Kidney epithelial cell (primary cell): Measurements from ENCODE around the gene MXRA7. TPM values are rescaled to one million over a fixed set of nuclear protein-coding genes. Genes with fewer than 3 reads are reported as not detected.
A peak's percentile ranks its signal among the peaks of the same experiment; 100 is the strongest.

Experiments used
- DNase-seq: peaks from one replicate; pipeline ENCODE4 v3.0.0-alpha.2; 2010; ENCODE audit warnings: low read depth
- H3K27me3 ChIP-seq: 2 replicates; pipeline ENCODE4 v1.6.0; 2011; ENCODE audit warnings: low read length; ENCODE audit not compliant: control insufficient read depth, insufficient read depth
- H3K36me3 ChIP-seq: 2 replicates; pipeline ENCODE4 v1.5.1; 2011; ENCODE audit warnings: low read length; ENCODE audit not compliant: control insufficient read depth, insufficient read depth
- H3K4me3 ChIP-seq: 2 replicates; pipeline ENCODE4 v1.5.1; 2011; ENCODE audit warnings: low read depth, mild to moderate bottlenecking, control low read depth, low read length
- total RNA-seq: library from RNA; depleted of rRNA; stranded (reverse); fragments of >200 nt; gene quantifications from 2 replicates; pipeline ENCODE4 v1.2.3, GENCODE V29; 2015
- TF ChIP-seq, protein P1 (sequence below): IDR thresholded peaks from 2 replicates; pipeline ENCODE4 v1.5.1; 2011; ENCODE audit warnings: mild to moderate bottlenecking, moderate library complexity, low read length, control low read depth, inconsistent platforms; ENCODE audit not compliant: insufficient read depth, poor library complexity, severe bottlenecking

MXRA7 gene
- total RNA-seq, 1 donor from 2014 or later = 110 TPM

DNA sequence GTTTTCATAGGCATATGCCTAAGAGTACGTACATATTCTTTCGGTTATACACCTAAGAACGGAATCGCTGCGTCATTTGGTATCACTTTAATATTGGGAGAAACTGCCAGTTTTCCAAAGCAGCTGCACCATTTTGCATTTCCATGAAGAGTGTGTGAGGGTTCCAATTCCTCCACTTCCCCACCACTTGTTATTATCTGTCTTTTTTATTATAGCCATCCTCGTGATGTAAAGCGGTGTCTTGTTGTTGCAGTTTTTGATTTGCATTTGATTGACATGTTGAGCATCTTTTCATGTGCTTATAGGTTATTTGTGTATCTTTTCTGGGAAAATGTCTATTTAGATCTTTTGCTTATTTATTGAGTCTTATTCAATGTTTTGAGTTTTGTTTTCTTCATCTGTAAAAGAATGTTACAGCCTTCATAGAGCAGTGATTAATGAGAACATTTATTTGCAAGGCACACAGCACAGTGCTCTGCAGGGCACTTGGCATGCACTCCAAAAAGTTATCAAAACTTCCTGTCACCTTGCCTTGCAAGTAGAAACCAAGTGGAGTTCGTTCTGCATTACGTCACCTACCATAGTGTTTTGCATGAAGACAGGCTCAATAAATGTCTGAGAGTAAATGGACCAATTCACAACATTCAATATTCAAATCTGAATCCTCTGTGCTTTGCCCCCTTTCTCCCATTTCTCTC lies 40.6 kb downstream of the MXRA7 start:
- no peak for DNase-seq
- no peaks in the 10 kb centered on the region for H3K36me3 ChIP-seq
- H3K4me3 ChIP-seq = no peak overlapping the region
- H3K27me3 ChIP-seq = no peaks in the 10 kb centered on the region
- TF ChIP-seq, protein P1, sequence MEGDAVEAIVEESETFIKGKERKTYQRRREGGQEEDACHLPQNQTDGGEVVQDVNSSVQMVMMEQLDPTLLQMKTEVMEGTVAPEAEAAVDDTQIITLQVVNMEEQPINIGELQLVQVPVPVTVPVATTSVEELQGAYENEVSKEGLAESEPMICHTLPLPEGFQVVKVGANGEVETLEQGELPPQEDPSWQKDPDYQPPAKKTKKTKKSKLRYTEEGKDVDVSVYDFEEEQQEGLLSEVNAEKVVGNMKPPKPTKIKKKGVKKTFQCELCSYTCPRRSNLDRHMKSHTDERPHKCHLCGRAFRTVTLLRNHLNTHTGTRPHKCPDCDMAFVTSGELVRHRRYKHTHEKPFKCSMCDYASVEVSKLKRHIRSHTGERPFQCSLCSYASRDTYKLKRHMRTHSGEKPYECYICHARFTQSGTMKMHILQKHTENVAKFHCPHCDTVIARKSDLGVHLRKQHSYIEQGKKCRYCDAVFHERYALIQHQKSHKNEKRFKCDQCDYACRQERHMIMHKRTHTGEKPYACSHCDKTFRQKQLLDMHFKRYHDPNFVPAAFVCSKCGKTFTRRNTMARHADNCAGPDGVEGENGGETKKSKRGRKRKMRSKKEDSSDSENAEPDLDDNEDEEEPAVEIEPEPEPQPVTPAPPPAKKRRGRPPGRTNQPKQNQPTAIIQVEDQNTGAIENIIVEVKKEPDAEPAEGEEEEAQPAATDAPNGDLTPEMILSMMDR = no peak

DNA sequence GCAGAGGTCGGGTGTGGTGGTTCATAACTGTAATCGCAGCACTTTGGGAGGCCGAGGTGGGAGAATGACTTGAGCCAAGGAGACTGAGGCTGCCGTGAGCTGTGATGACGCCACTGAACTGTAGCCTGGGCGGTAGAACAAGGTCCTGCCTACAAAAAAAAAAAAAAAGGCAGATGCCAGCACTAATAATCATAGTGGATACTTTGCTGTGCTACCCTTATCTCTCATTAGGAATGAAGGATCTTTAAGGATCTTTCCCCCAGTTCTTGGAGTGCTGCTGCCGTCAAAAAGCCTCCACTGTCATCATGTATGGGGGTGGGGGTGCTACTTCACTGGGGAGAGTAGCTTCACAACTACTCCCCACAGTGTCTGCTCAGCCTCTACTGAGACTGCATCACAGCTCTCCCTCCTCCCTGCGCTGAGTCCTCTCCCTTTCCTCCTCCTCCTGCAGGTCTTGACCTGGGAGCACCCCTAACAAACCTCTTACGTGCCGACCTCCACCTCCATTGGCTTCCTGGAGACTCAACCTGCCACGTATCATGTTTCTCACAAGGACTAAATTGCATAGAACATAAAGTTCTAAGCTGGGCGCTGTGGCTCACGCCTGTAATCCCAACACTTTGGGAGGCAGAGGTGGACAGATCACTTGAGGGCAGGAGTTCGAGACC lies 42.8 kb downstream of the MXRA7 start:
- Histone ChIP-seq H3K4me3 (no peak overlapping the region), H3K36me3 (no peaks in the 10 kb centered on the region), H3K27me3 (no peaks in the 10 kb centered on the region)
- TF ChIP-seq, protein P1 = no peak
- DNase-seq = no peak

DNA sequence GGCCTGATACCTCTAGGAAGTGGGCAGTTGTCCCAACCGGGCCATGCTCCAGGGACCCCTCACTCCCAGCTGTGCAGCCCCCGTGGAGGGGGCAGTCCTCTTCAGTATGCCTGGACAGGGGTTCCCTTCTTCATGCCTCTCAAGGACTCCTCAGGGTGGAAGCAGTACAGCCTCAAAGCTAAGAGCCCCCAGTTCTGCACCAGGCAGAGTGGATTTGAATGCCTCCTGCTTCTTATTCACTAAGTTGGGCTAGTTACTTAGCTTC lies 43.3 kb downstream of the MXRA7 start:
- no peak overlapping the region for H3K4me3 ChIP-seq
- DNase-seq = no peak
- H3K36me3 ChIP-seq = no peaks in the 10 kb centered on the region
- no peaks in the 10 kb centered on the region for H3K27me3 ChIP-seq
- TF ChIP-seq, protein P1 = no peak

DNA sequence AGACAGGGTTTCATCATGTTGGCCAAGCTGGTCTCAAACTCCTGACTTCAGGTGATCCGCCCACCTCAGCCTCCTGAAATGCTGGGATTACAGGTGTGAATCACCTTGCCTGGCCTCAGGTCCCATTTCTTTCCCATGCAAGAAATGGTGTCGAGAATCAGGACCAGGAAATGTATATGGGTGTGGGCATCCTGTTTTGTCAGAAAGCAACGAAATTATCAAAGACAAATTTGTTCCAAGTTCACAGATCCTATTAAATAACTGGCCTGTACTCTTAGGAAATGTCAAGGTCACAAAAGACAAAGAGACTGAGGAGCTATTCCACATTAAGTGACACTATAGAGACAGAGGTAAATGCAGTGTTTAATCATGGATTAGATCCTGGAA lies 50.1 kb downstream of the MXRA7 start:
- no peak for DNase-seq
- H3K4me3 ChIP-seq = no peak overlapping the region
- no peaks in the 10 kb centered on the region for H3K27me3 ChIP-seq
- TF ChIP-seq, protein P1 = no peak
- no peaks in the 10 kb centered on the region for H3K36me3 ChIP-seq

DNA sequence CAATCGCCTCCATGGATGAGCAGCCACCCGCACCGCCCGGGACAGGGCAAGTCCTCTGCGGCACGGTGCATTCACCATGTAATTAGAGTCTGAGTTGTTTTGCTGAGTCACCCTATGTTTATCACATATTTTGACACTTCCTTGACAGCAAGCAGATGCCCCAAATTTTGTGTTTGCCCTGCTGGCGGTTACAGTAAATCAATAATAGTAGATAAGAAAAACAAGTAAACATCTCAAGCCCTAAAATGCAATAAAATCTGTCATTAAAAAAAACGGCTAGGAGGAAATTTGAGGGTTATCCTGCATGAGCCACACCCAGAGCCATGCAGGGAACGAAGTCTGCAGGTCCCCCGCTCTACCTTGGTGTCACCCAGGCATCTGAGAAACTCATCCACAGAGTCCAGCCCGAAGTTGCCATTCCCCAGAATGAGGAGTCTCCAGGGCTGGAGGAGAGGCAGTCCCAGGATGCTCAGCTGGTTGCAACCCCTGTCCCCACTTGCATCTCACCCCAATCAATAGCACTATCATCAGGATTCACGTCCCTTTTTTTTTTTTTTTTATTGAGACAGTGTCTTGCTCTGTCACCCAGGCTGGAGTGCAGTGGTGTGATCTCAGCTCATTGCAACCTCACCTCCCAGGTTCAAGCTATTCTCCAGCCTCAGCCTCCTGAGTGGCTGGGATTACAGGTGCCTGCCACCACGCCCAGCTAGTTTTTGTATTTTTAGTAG lies 50.7 kb downstream of the MXRA7 start:
- Histone ChIP-seq H3K36me3 (no peaks in the 10 kb centered on the region), H3K27me3 (no peaks in the 10 kb centered on the region), H3K4me3 (no peak overlapping the region)
- peak; percentile 60 for DNase-seq
- TF ChIP-seq, protein P1 = no peak
